HG03457 (cell line): Measurements from ENCODE around the gene TUBG2.
"Not testable (repeated sequence)": the region's sequence is repeated elsewhere in the genome, so short reads cannot be mapped to it uniquely, and the experiment has no call there.

Source experiments
- ATAC-seq: cut with Tn5 transposase; IDR thresholded peaks from one replicate; pipeline ENCODE4 v1.9.1; 2021; ENCODE audit warnings: moderate number of reproducible peaks; ENCODE audit not compliant: unreplicated experiment

The TUBG2 gene

GRCh38 chr17:42653179-42654124, 5.6 kb upstream of the TUBG2 start:
- ATAC-seq = no peak

GRCh38 chr17:42655528-42655927, 3.6 kb upstream of the TUBG2 start:
- no peak for ATAC-seq

GRCh38 chr17:42657824-42658588, 1.1 kb upstream of the TUBG2 start:
- ATAC-seq = no peak

- not testable (repeated sequence) for ATAC-seq
These were observed 819 bp downstream of the TUBG2 start for GRCh38 chr17:42659932-42660274.

- no peak for ATAC-seq
These were observed 1.7 kb downstream of the TUBG2 start for GRCh38 chr17:42660692-42661345.

- no peak for ATAC-seq
These were observed 6.5 kb downstream of the TUBG2 start for GRCh38 chr17:42665581-42666001.

- not testable (repeated sequence) for ATAC-seq
These were observed 7.0 kb downstream of the TUBG2 start for GRCh38 chr17:42666126-42666525.

GRCh38 chr17:42667088-42667951, 8.2 kb downstream of the TUBG2 start:
- ATAC-seq = no peak

GRCh38 chr17:42669705-42669976, 10.6 kb downstream of the TUBG2 start:
- no peak for ATAC-seq

GRCh38 chr17:42669977-42670788, 11.1 kb downstream of the TUBG2 start:
- no peak for ATAC-seq

- ATAC-seq = no peak
These were observed 11.9 kb downstream of the TUBG2 start for GRCh38 chr17:42670789-42671657.

GRCh38 chr17:42672038-42672437, 13.0 kb downstream of the TUBG2 start:
- no peak for ATAC-seq

GRCh38 chr17:42673266-42673884, 14.3 kb downstream of the TUBG2 start:
- no peak for ATAC-seq

GRCh38 chr17:42673885-42674754, 15.0 kb downstream of the TUBG2 start:
- ATAC-seq = no peak

- ATAC-seq = no peak
These were observed 15.8 kb downstream of the TUBG2 start for GRCh38 chr17:42674755-42675347.

GRCh38 chr17:42675348-42675964, 16.4 kb downstream of the TUBG2 start:
- no peak for ATAC-seq

GRCh38 chr17:42675965-42676423, 16.9 kb downstream of the TUBG2 start:
- no peak for ATAC-seq
